Stimulated activated CD4-positive, alpha-beta T cell treated with anti-CD3 and anti-CD28 coated beads, Interleukin-2, amount 100 ng/mL, for 4 hours (primary cell): Measurements from ENCODE around the gene CAMKK1.

Experiments
- DNase-seq: peaks from one replicate; pipeline ENCODE4 v3.0.0-alpha.2; 2020; ENCODE audit warnings: low read depth

CAMKK1 gene

GRCh38 chr17:3893003-3893719 is at the start of gene CAMKK1:
TSS of gene CAMKK1 (minus strand) at chr17:3893053. CDS start at chr17:3885687, 7,366 bp downstream.
- DNase-seq: peak; percentile 79

GRCh38 chr17:3940965-3941698 is 48.3 kb upstream of the CAMKK1 start:
- no peak for DNase-seq

DNA sequence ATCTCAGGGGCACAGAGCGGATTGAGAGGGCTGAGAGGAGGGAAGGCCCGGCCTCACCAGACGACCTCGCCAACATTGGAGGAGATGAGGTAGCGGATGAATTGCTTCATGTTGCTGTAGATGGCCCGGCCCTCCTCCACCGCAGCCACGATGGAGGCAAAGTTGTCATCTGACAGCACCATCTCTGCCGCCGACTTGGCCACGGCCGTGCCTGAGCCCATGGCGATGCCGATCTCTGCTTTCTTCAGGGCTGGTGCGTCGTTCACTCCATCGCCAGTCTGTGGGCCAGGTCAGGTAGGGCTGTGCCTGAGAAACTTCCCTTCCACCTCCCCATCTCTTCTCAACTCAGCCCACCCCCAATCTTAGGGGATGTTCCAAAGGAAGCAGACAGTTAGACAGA is 44.5 kb upstream of the CAMKK1 start:
- DNase-seq: no peak

DNA sequence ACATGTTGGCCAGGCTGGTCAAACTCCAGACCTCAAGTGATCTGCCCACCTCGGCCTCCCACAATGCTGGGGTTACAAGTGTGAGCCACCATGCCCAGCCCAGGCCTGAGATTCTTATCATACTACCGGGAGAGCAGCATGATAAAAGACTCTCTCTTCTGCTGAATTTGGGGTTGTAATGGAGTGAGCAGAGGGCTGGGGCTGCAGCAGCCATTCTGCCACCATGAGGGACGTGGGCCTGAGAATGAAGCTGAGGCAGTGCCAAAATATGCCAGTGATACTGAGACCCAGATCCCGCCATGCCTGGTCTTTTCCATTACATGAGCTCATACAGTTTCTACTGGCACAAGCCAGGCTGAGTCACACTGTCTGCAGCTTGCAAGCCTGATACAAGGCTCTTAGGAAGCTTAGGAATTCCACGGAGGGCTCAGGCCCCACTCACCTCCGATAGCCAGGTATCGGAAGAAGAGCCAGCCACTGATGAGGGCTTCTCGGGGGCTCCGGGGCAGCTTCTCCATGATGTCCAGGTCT is 43.0 kb upstream of the CAMKK1 start:
- DNase-seq: no peak

DNA sequence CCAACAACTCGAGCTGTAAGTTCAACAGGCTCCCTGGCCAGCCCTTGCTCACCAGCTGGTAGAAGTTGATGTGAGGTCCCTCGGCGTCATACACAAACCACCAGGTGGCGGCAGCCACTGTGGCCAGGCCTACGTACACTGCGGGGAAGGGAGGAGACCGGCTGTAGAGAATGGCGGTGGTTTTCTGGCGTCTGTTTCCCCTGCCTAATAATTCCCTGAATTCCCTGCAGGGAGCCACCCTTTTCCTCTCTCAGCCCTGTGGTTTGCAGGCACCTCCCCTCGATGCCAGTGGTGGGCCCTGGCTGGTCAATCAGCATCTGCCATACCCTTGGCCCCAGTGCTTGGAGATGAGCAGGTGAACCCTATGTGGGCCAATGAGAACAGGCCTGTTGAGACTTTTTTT is 42.3 kb upstream of the CAMKK1 start:
- DNase-seq: no peak

GRCh38 chr17:3929764-3930163 is 36.9 kb upstream of the CAMKK1 start:
- no peak for DNase-seq

DNA sequence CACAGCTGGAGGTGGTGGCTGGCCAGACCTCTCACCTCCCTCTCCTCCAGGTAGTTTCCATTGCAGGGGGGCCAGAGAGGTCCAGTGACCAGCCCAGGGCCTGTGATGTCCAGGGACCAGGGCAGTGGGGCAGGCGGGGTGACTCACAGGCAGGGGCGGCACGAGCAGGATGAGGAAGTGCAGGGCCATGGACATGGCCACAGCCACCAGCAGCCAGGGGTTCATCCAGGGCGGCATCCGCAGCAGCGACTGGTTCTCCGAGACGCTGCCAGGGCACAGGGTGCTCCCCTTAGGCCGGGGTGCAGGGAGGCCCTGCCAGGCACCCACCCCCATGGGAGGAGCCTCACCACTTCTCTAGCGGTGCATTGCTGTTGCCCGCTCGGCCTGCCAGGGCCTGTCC is 36.3 kb upstream of the CAMKK1 start:
- no peak for DNase-seq

DNA sequence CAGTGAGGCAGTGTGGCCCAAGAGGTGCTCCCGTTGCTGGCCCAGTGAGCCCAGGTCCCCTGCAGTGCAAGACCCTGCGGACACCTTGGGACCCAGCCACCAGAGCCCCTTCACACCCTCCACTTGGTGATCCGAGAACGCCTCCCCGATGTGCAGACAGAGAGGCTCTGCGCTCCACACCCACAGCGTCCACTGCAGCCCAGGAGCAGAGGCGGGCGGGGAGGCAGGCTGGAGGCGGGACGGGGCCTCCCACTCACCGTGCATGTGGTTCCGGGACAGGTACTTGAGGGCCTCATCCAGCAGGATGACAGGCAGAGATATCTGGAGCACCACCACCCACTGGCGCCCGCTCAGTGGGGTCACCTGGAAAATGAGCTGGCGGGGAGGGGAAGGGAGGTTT is 35.6 kb upstream of the CAMKK1 start:
- DNase-seq: no peak

GRCh38 chr17:3927628-3928340 is 34.9 kb upstream of the CAMKK1 start:
- DNase-seq: no peak

DNA sequence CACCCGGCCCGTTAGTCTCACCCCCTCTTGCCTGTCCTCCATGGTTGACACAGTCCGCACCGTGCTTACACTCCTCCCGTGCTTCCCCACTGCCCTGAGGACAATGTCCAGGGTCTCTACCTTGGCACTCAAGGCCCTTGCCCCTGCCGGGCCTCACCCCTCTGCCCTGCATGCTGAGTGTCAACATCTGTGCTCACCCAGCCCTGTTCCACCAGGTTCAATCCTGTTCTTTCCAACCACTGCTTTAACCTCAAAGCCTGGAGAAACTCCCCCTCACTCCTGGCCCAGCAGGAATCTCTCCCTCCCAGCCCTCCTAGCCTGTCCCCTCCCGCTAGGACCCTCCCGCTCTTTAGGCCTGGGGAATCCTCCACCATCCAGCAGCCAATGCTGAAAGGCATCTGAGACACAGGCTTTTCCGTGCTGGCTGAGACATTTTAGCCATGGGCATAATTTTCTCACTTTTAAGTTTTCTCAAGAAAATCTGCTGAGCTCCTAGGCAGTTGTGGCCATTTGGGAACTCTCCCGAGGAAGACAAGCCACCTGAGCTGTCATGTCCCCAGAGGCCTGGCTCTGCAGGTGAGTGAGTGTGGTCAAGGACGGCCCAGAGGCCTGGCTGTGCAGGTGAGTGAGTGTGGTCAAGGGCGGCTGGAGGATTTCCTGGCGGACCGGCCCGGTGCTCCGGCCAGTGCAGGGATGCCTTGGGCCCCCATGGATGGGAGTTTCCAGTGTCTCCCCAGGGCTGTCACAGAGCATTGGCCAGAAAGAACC is 34.2 kb upstream of the CAMKK1 start:
- no peak for DNase-seq

DNA sequence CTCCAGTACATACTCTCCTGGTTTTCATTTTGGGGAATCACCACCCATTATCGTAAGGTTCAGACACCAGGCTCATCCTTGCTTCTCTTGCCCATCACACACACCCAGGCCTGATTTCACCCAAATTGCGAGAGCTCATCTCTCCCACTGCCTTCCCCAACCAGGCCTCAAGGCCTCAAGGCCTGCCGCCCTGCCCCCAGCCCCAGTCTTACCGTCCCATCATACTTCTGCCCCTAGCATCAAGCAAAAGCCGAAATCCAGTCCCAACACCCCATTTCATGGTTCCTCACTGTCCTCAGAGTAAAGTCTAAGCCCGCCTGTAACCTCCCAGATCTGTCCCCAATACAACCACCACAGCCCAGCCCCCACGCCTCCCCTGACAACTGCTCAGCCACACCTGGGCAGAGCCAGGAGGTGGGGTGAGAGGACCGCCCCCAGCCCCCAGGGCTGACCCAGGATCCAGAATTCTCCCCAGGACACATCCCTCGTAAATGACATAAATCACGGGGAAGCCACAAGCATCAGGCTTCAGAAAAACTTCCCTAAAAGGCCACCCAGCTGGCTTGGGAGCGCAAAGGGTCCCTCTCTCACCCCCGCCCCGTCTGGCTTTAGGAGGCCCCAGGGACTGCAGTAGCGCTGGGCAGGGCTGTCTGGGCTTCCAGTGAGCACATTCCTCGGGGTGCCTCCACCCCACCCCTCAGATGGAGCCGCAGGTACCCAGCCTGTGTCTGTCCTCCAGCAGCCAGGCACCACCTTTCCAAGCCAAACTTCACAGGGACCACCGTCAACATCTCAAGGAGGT is 33.0 kb upstream of the CAMKK1 start:
- DNase-seq: no peak

- no peak for DNase-seq
These were observed 31.9 kb upstream of the CAMKK1 start for GRCh38 chr17:3924512-3925350.

DNA sequence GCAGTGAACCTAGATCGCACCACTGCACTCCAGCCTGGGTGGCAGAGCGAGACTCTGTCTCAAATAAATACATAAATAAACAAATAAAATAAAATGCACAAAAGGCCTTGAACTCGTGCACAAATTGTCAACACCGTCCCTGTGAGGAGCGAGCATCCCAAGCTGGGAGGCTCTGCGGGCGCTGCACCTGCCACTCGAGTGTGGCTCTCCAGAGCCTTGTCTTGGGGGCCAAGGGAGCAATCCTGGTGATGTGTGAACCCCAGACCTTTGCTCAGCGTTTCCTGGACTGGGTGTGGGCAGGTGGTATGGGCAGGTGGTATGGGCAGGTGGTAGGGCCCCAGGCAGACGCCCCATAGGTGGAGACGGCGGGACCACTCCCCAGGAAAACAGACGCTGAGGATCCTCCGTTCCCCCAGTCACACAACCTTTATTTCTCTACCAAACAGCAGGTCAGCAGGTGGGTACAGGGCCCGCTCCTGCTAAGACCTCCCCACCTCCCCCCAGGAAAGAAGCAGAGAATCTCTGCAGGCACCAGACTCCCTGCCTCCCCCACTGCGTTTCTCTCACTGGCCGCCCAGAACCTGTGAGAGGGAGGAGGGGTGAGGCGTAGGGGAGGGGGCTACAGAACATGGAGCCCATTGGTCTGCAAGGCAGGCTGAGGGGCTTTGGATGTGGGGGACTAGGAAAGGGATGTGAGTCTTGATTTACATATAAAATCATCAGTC is 30.8 kb upstream of the CAMKK1 start:
- DNase-seq: no peak

DNA sequence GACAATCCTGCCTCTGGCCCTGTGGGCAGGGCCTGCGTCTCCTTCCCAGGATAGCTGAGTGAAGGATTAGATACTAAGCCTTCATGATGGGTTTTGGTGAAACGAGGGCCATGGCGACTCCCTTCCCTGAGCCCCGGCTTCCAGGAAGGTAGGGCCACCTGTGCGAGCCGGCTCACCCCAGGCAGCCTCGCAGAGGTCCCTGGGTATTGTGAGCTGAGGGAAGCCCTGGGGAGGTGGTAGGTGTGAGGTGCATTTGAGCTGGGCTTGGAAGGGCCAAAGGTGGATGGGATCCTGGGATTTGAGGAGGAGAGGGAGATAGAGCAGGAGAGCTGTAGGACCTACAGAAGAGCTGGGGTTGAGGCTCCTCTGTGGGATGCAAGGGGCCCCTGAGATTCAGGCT is 29.9 kb upstream of the CAMKK1 start:
- no peak for DNase-seq

DNA sequence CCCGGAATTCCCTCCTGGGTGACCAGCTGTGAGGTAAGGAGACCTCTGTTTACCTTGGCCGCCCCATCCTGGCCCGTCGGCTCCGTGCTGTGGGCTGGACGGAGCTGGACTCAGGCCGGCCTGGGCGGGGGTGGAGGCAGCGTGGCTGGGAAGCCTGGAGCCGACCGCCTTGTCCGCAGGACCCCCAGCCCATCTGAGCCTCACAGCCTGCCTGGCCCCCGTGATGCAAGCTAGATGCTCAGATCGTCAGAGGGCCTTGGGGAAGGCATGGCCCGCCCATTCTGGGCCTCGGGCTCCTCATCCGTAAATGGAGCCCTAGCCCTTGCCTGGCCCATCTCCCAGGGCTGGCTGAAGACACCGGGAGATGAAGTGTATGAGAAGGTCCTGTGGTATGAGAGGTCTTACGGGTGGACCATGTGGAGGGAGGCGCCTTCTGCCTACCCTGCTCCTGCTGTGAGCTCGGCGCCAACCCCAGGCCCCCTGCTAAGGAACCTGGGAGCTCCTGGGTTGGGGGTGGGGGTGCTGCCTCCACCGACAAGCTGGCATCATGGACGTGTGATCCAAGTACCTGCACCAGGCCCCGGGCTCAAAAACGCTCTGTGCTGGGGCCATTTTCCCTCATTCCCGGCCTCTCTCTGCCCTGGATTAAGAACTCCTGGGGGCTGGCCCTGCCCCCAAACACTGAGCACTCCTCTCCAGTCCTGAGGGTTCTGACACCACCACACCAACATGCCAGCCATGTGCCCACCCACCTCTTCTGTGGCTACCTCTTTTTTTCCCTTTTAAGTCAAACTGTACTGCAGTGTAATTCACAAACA is 28.9 kb upstream of the CAMKK1 start:
- DNase-seq: no peak

- DNase-seq: no peak
These were observed 28.2 kb upstream of the CAMKK1 start for GRCh38 chr17:3921006-3921405.

DNA sequence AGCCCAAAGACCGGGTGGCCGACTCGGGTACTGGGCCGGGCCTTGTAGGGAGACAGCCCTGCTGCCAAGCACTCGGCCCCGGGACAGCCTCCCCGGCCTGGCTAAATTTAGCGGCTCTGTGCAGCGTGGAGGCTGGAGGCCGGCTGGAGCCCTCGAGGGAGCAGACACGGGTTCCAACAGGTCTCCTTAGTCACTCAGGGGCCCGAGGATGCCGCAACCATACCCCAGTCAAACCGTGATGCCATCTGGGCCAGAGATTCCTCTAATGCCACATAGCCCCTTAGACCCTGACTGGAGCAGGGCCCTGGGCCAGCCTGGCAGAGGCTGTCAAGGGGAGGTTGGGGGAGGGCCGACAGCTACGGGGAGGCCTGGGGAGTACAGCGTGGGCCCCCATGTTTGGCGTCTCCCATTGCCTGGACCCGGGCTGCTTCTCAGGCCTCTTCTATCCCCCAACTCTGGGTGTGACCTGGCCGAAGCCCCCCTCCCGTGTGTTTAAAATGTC is 26.3 kb upstream of the CAMKK1 start:
- DNase-seq: no peak

GRCh38 chr17:3918372-3919122 is 25.7 kb upstream of the CAMKK1 start:
- DNase-seq: no peak
